HG02588 (cell line): ENCODE measurements around the gene NUDT4.
"Not testable (repeated sequence)": the region's sequence is repeated elsewhere in the genome, so short reads cannot be mapped to it uniquely, and the experiment has no call there.

Source experiments
- ATAC-seq: cut with Tn5 transposase; IDR thresholded peaks from one replicate; pipeline ENCODE4 v1.9.1; 2021; ENCODE audit warnings: mild to moderate bottlenecking, moderate library complexity; ENCODE audit not compliant: unreplicated experiment

The NUDT4 gene

DNA sequence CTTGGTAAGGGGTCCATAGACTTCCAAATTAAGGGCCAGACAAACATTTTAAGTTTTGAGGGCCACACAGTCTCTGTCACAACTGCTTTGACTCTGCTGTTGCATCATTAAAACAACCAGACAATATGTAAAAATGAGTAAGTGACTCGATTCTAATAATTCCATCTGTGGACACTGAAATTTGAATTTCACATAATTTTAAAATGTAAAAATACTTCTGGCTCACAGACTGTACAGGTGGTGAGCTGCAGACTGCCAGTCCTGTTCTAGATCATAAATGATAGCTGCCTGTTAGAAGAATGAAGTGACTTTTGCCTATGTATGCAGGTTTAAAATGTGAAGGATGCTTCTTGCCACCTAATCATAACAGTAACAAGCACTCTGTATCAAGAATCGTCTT lies 15.7 kb downstream of the NUDT4 start:
- ATAC-seq: no peak

GRCh38 chr12:93397412-93397811 lies 19.7 kb downstream of the NUDT4 start:
- no peak for ATAC-seq

DNA sequence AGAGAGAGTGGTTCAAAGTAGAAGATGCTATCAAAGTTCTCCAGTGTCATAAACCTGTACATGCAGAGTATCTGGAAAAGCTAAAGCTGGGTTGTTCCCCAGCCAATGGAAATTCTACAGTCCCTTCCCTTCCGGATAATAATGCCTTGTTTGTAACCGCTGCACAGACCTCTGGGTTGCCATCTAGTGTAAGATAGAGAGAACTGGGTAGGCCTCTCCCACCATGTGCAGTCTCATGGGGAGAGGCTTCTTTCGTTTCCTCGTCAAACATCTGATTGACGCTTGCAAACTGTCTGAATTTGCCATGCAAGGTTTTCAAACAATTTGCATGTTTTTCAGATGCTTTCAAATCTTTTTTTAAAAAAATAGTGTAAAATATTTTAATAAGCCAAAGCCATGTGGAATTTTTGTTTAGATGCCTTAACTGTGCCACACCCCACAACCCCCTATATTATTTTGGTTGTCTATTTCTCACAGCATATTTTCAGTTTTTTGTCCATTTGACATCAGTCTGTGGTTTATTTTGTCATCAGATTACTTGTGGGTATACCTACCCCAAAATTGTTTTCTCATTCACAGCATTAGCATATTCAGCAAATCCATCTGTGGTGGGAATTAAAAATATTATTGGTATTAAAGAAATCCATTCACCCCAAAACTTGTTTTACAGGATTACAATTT lies 21.6 kb downstream of the NUDT4 start:
- ATAC-seq: peak; percentile 95

GRCh38 chr12:93402333-93403311 lies 24.9 kb downstream of the NUDT4 start:
- ATAC-seq: no peak

- ATAC-seq: no peak
Measured at GRCh38 chr12:93403988-93404803, 26.5 kb downstream of the NUDT4 start.

GRCh38 chr12:93404961-93405849 lies 27.5 kb downstream of the NUDT4 start:
- ATAC-seq: no peak

GRCh38 chr12:93407054-93407962 lies 29.6 kb downstream of the NUDT4 start:
- no peak for ATAC-seq

GRCh38 chr12:93407963-93408283 lies 30.2 kb downstream of the NUDT4 start:
- ATAC-seq: no peak

- ATAC-seq: no peak
Measured at GRCh38 chr12:93408813-93409212, 31.1 kb downstream of the NUDT4 start.

DNA sequence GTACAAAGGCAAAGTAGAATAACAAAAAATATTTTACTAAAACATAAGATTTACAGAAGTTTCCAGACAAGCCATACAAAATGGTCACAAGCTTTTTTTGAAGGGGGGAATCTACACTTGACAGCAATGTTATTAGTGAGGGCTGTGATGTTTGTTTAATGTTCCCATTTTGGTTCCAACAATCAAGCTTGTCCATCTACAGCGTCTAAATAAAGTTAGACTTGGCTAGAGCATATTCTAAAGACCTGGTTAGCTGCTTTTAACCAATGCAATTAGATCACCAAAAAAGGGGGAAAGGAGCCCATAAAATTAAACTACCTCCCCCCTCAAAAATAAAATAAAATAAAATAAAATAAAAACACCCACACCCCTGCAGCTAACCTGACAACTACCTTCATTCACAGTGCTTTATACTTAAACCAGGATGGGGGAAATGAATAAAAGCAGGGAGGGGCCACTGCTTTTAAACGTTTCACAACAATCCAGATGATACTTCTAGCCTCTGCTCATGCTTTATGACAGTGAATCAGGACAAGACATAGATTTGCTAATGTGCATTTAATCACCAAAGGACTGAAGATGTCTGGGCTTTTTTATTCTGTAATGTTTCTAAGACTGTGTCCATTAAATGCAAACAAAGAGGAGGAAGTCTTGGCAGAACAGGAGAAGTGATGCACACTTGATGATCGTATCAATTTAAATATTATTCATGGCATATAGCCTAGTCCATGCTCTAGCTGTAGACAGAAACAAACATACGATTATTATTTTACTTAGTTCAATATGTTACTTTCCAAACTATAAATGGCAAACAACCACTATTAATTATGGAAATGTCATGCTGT lies 31.8 kb downstream of the NUDT4 start:
- not testable (repeated sequence) for ATAC-seq

GRCh38 chr12:93411060-93411459 lies 33.3 kb downstream of the NUDT4 start:
- not testable (repeated sequence) for ATAC-seq

- ATAC-seq: not testable (repeated sequence)
Measured at GRCh38 chr12:93412396-93412795, 34.7 kb downstream of the NUDT4 start.

- ATAC-seq: no peak
Measured at GRCh38 chr12:93413064-93413463, 35.3 kb downstream of the NUDT4 start.

DNA sequence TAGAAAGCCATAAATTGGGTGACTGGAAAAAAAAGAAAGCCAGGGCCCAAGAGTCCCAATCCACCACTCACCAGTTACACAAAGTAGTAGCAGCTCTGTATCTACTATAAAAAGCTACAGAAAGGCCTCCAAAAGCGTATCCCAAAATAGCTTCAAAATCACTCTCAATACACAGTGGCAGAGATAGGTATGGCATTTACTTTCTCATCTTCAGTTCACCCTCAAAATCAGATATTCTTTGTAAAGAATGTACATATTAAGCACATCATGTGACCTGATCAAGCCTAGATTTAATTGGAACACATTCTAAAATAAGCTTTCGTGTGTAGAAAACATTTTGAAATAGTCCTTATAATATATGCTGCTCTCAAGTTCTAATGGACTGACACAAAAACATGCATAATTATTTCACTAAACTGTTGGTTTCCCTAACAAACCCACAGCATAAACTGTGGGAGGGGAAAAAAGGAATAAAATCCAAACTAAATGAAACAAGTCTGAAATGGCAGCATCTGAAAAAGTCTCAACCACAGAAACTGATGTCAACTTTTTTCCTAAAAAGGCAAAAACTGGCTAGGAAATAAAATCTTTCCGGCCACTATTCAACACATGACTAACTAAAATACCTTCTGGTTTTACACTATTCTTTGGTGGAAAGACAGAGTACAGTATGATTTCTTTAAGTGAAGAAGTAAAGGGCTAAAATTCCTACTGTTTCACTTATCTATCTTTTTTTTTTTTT lies 38.2 kb downstream of the NUDT4 start:
- no peak for ATAC-seq

- no peak for ATAC-seq
Measured at GRCh38 chr12:93417967-93418480, 40.3 kb downstream of the NUDT4 start.

DNA sequence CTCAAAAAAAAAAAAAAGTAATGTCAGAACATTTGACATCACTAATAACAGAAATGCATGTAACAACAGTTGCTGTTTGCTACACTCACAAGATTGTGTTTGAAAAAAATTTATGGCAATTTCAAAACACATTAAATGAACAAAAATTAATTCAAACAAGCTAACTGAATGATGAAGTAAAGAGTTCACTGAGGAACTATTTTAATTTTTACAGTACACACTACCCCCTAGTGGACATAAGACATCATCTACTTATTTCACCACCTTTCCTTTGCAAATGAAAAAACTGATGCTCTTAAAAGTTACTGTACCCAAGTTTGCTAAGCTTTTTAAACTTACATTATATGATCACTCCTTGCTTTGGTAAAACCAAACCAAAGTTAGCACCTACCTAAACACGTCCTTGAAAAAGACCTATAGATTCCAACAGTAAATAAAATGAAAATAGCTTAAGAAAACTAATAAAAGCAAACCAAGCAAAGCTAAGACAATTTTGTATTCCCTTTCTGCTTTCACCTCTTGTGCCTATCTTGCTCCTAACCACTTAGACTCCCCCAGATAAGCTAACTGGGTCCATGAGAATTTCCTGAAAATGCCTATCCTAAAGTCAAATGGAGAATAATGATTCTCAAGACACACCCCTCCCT lies 41.8 kb downstream of the NUDT4 start:
- ATAC-seq: no peak

GRCh38 chr12:93422050-93422449 lies 44.3 kb downstream of the NUDT4 start:
- no peak for ATAC-seq
